H9 (cell line): ENCODE measurements around the gene ATG7. TPM values are rescaled to one million over a fixed set of nuclear protein-coding genes. Genes with fewer than 3 reads are reported as not detected.
"Not testable (repeated sequence)": the region's sequence is repeated elsewhere in the genome, so short reads cannot be mapped to it uniquely, and the experiment has no call there.

Experiments used
- DNase-seq: peaks from one replicate; pipeline ENCODE4 v3.0.0-alpha.2; 2017
- H2AFZ ChIP-seq: one replicate; pipeline ENCODE4 v1.6.1; 2013; ENCODE audit warnings: mild to moderate bottlenecking, low read length, control low read depth, moderate library complexity
- H2AK5ac ChIP-seq: 2 replicates; pipeline ENCODE4 v1.6.1; 2013; ENCODE audit warnings: low read length, control low read depth, mixed read lengths; ENCODE audit not compliant: insufficient read length
- H2BK120ac ChIP-seq: one replicate; pipeline ENCODE4 v1.6.1; 2013; ENCODE audit warnings: low read depth, mild to moderate bottlenecking, low read length, control low read depth, inconsistent platforms; ENCODE audit not compliant: poor library complexity, severe bottlenecking
- H2BK12ac ChIP-seq: 2 replicates; pipeline ENCODE4 v1.6.1; 2013; ENCODE audit warnings: low read length, control low read depth, mixed read lengths, low read depth; ENCODE audit not compliant: insufficient read length
- H2BK15ac ChIP-seq: 2 replicates; pipeline ENCODE4 v1.6.1; 2013; ENCODE audit warnings: low read depth, low read length, control low read depth
- H2BK20ac ChIP-seq: one replicate; pipeline ENCODE4 v1.6.1; 2013; ENCODE audit warnings: low read depth, mild to moderate bottlenecking, low read length, control low read depth, inconsistent platforms; ENCODE audit not compliant: poor library complexity, severe bottlenecking
- H2BK5ac ChIP-seq: 2 replicates; pipeline ENCODE4 v1.6.1; 2013; ENCODE audit warnings: low read length, control low read depth, mixed read lengths; ENCODE audit not compliant: insufficient read length
- H3K14ac ChIP-seq: 2 replicates; pipeline ENCODE4 v1.6.1; 2013; ENCODE audit warnings: low read length, control low read depth; ENCODE audit not compliant: insufficient read depth
- H3K18ac ChIP-seq: 2 replicates; pipeline ENCODE4 v1.6.1; 2013; ENCODE audit warnings: low read depth, mild to moderate bottlenecking, mixed read lengths, low read length, control low read depth; ENCODE audit not compliant: insufficient read length
- H3K23ac ChIP-seq: 2 replicates; pipeline ENCODE4 v1.6.1; 2013; ENCODE audit warnings: low read length, control low read depth, mixed read lengths, low read depth; ENCODE audit not compliant: insufficient read length
- H3K23me2 ChIP-seq: 2 replicates; pipeline ENCODE4 v1.6.1; 2013; ENCODE audit warnings: low read depth, mild to moderate bottlenecking, mixed read lengths, low read length, control low read depth; ENCODE audit not compliant: insufficient read length, poor library complexity, severe bottlenecking
- H3K27ac ChIP-seq: 2 replicates; pipeline ENCODE4 v1.5.1; 2013; ENCODE audit warnings: low read length, control low read depth, mixed read lengths, low read depth; ENCODE audit not compliant: insufficient read length
- H3K27me3 ChIP-seq: 2 replicates; pipeline ENCODE4 v1.6.1; 2013; ENCODE audit warnings: low read length, control low read depth, inconsistent platforms; ENCODE audit not compliant: insufficient read depth
- H3K4ac ChIP-seq: 2 replicates; pipeline ENCODE4 v1.6.1; 2013; ENCODE audit warnings: low read depth, mild to moderate bottlenecking, control low read depth, inconsistent platforms, low read length, moderate library complexity
- H3K4me1 ChIP-seq: 2 replicates; pipeline ENCODE4 v1.6.1; 2013; ENCODE audit warnings: low read length, control low read depth, inconsistent platforms; ENCODE audit not compliant: insufficient read depth
- H3K4me2 ChIP-seq: 2 replicates; pipeline ENCODE4 v1.6.1; 2013; ENCODE audit warnings: low read length, control low read depth, mixed read lengths; ENCODE audit not compliant: insufficient read length, insufficient read depth
- H3K56ac ChIP-seq: 2 replicates; pipeline ENCODE4 v1.6.1; 2013; ENCODE audit warnings: low read depth, mild to moderate bottlenecking, mixed read lengths, low read length, control low read depth; ENCODE audit not compliant: insufficient read length
- H3K79me1 ChIP-seq: 2 replicates; pipeline ENCODE4 v1.6.1; 2013; ENCODE audit warnings: low read depth, mild to moderate bottlenecking, moderate library complexity, low read length, control low read depth, inconsistent platforms; ENCODE audit not compliant: insufficient read depth, poor library complexity, severe bottlenecking
- H3K79me2 ChIP-seq: 2 replicates; pipeline ENCODE4 v1.6.1; 2013; ENCODE audit warnings: low read length, control low read depth, inconsistent platforms; ENCODE audit not compliant: insufficient read depth
- H3K9ac ChIP-seq: 2 replicates; pipeline ENCODE4 v1.6.1; 2013; ENCODE audit warnings: low read length, control low read depth, mixed read lengths; ENCODE audit not compliant: insufficient read length; ENCODE audit errors: extremely low read depth
- H3K9me3 ChIP-seq: one replicate; pipeline ENCODE4 v1.6.1; 2013; ENCODE audit warnings: low read depth, low read length, inconsistent platforms; ENCODE audit not compliant: control insufficient read depth
- H3T11ph ChIP-seq: one replicate; pipeline ENCODE4 v1.6.1; 2013; ENCODE audit warnings: mild to moderate bottlenecking, low read length, control low read depth, inconsistent platforms
- H4K20me1 ChIP-seq: one replicate; pipeline ENCODE4 v1.6.1; 2013; ENCODE audit not compliant: control insufficient read depth, insufficient read length, insufficient read depth
- H4K5ac ChIP-seq: 2 replicates; pipeline ENCODE4 v1.6.1; 2013; ENCODE audit warnings: low read depth, mild to moderate bottlenecking, mixed read lengths, low read length, control low read depth; ENCODE audit not compliant: insufficient read length
- H4K8ac ChIP-seq: replicated peaks from 2 replicates; pipeline ENCODE4 v1.6.1; 2013; ENCODE audit warnings: low read length, control low read depth, mixed read lengths, low read depth; ENCODE audit not compliant: insufficient read length
- H4K91ac ChIP-seq: 2 replicates; pipeline ENCODE4 v1.6.1; 2013; ENCODE audit warnings: low read depth, mild to moderate bottlenecking, moderate library complexity, mixed read lengths, low read length, control low read depth; ENCODE audit not compliant: insufficient read length
- H3K27ac Mint-ChIP-seq, 3 experiments: 2 replicates in 2 of 3; 3 replicates in 1 of 3; pipeline ENCODE4 v1.8.0; 2020 to 2021; ENCODE audit warnings: mixed read lengths in 3 of 3, mild to moderate bottlenecking in 1 of 3, moderate library complexity in 1 of 3
- H3K27me3 Mint-ChIP-seq: 2 replicates; pipeline ENCODE4 v1.8.0; 2021; ENCODE audit warnings: low read depth, mild to moderate bottlenecking, moderate library complexity, mixed read lengths
- H3K36me3 Mint-ChIP-seq, 3 experiments: 2 replicates in 2 of 3; 3 replicates in 1 of 3; pipeline ENCODE4 v1.8.0; 2020 to 2021; ENCODE audit warnings: low read depth in 3 of 3, mixed read lengths in 3 of 3; ENCODE audit not compliant: insufficient read depth in 1 of 3
- H3K4me1 Mint-ChIP-seq, 2 experiments: 2 replicates each; pipeline ENCODE4 v1.8.0; 2020; ENCODE audit warnings: mixed read lengths in 2 of 2
- H3K4me3 Mint-ChIP-seq, 2 experiments: 2 replicates in 1 of 2; 3 replicates in 1 of 2; pipeline ENCODE4 v1.8.0; 2020 to 2021; ENCODE audit warnings: mild to moderate bottlenecking in 2 of 2, mixed read lengths in 2 of 2, moderate library complexity in 1 of 2
- H3K9me3 Mint-ChIP-seq, 2 experiments: 2 replicates in 1 of 2; 3 replicates in 1 of 2; pipeline ENCODE4 v1.8.0; 2020; ENCODE audit warnings: mild to moderate bottlenecking in 2 of 2, mixed read lengths in 2 of 2, moderate library complexity in 1 of 2
- WGBS: extraction: QIAGEN DNeasy Blood & Tissue Kit; methylation state at CpG from one replicate; pipeline ENCODE4 v1.1.7; 2013; ENCODE audit warnings: missing lambda C conversion rate, low lambda C conversion rate, mixed read lengths; ENCODE audit not compliant: insufficient read length; ENCODE audit errors: extremely low coverage; 5-methylcytosine and 5-hydroxymethylcytosine counted together
- total RNA-seq: library from RNA; stranded (reverse); gene quantifications from 2 replicates; pipeline ENCODE4 v1.2.1, GENCODE V29; 2021
- TF ChIP-seq, protein P1 (sequence below): fragments of 200-600 bp; sonication (generic); conservative IDR thresholded peaks from 3 replicates; pipeline ENCODE4 v1.8.0; 2021; ENCODE audit warnings: antibody characterized with exemption, mild to moderate bottlenecking

The ATG7 gene
- total RNA-seq, 1 experiment from 2014 or later, result 17.9 TPM

DNA sequence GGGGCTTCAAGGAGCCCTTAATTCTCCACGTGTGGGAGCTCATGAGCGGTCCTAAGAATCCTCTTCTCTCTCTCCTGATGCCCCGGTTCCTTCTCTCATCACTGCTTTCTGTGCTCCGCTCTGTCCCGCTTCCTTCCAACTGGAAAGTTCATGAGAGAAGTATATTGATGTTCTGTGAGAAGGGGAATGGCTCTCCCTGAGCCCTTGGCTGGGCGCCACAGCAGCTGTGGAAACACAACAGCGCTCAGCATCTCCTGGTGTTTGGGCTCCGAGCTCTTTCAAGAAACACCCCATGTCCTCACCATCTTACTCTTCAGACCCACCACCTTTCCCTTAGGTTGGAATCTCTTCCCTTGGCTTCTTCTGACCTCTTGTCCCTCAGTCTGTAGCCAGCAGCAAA lies 209.8 kb downstream of the ATG7 start:
- no peak overlapping the region for H3K27ac ChIP-seq
- WGBS, result no CpG with 5 or more reads among the region's 8 CpGs
- peaks cover 5 to 9% of the 10 kb centered on the region in 2 experiments; a peak in 4 of 5 replicates for H3K9me3 Mint-ChIP-seq

DNA sequence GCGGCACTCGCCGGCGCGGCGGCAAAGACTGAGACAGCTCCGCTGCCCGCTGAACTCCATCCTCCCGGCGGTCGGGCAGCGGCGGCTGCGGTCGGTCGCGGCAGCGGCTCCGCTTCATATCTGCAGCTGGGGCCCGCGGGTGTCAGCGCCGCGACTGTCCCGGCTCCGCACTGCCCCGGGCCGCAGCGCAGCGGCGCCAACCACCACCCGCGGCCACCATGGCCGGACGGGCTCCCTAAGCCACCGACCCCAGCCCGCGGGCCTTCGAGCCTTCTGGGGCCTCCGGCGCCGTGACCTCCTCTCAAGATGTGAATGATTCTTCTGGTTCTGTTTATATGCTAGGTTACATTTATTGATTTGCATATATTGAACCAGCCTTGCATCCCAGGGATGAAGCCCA lies 216.2 kb downstream of the ATG7 start:
- not testable (repeated sequence) for H3K27ac Mint-ChIP-seq, H3K18ac ChIP-seq, H2AK5ac ChIP-seq, H3K79me1 ChIP-seq, H3K27me3 Mint-ChIP-seq, H3K4me3 Mint-ChIP-seq, H2BK20ac ChIP-seq, H2BK5ac ChIP-seq, H3K4ac ChIP-seq, H3K4me1 Mint-ChIP-seq, DNase-seq, H3K9me3 ChIP-seq, H2BK12ac ChIP-seq, H3K56ac ChIP-seq, H3K27ac ChIP-seq, H3K4me1 ChIP-seq, H4K20me1 ChIP-seq, H3K14ac ChIP-seq, H2AFZ ChIP-seq, H3K27me3 ChIP-seq, H3K9ac ChIP-seq, H3K23ac ChIP-seq, H3T11ph ChIP-seq, H3K23me2 ChIP-seq, H2BK15ac ChIP-seq, H3K79me2 ChIP-seq, H4K5ac ChIP-seq, H4K8ac ChIP-seq, H3K4me2 ChIP-seq, H2BK120ac ChIP-seq, H4K91ac ChIP-seq
- Mint-ChIP-seq H3K36me3 (peaks cover 3 to 13% (median 6%) of the 10 kb centered on the region in 3 experiments; a peak in 6 of 7 replicates), H3K9me3 (peaks cover 18 to 24% of the 10 kb centered on the region in 2 experiments; a peak in 4 of 5 replicates)
- WGBS, result no CpG with 5 or more reads among the region's 42 CpGs

More for the DNA sequence above, 209.8 kb downstream of the ATG7 start:
- H3K4ac ChIP-seq, result no peak overlapping the region
- H3K23me2 ChIP-seq, result no peaks in the 10 kb centered on the region
- Mint-ChIP-seq H3K4me3 (no peak overlapping the region), H3K27me3 (no peaks in the 10 kb centered on the region), H3K4me1 (peaks cover 10 to 16% of the 10 kb centered on the region in 2 experiments), H3K36me3 (no peaks in the 10 kb centered on the region; a peak in 1 of 7 replicates), H3K27ac (no peak overlapping the region)
- H4K20me1 ChIP-seq, result no peaks in the 10 kb centered on the region
- TF ChIP-seq, protein P1, sequence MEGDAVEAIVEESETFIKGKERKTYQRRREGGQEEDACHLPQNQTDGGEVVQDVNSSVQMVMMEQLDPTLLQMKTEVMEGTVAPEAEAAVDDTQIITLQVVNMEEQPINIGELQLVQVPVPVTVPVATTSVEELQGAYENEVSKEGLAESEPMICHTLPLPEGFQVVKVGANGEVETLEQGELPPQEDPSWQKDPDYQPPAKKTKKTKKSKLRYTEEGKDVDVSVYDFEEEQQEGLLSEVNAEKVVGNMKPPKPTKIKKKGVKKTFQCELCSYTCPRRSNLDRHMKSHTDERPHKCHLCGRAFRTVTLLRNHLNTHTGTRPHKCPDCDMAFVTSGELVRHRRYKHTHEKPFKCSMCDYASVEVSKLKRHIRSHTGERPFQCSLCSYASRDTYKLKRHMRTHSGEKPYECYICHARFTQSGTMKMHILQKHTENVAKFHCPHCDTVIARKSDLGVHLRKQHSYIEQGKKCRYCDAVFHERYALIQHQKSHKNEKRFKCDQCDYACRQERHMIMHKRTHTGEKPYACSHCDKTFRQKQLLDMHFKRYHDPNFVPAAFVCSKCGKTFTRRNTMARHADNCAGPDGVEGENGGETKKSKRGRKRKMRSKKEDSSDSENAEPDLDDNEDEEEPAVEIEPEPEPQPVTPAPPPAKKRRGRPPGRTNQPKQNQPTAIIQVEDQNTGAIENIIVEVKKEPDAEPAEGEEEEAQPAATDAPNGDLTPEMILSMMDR, result no peak
- no peak overlapping the region for H2BK20ac ChIP-seq
- no peak overlapping the region for H4K8ac ChIP-seq
- H2BK5ac ChIP-seq, result no peak overlapping the region
- no peak overlapping the region for H2BK12ac ChIP-seq
- no peak overlapping the region for H3K4me2 ChIP-seq
- H3K14ac ChIP-seq, result no peak overlapping the region
- no peak overlapping the region for H3K56ac ChIP-seq
- H3T11ph ChIP-seq, result no peak overlapping the region
- peaks cover 6% of the 10 kb centered on the region; the same call in 1 of the 2 replicates for H3K4me1 ChIP-seq
- DNase-seq, result no peak
- H3K9ac ChIP-seq, result no peak overlapping the region
- no peak overlapping the region for H3K18ac ChIP-seq
- no peaks in the 10 kb centered on the region for H3K79me1 ChIP-seq
- no peaks in the 10 kb centered on the region for H3K79me2 ChIP-seq
- no peak overlapping the region for H2AK5ac ChIP-seq
- H2BK15ac ChIP-seq, result no peak overlapping the region
- H3K9me3 ChIP-seq, result no peaks in the 10 kb centered on the region
- H2BK120ac ChIP-seq, result no peak overlapping the region
- H4K5ac ChIP-seq, result no peak overlapping the region
- H4K91ac ChIP-seq, result no peak overlapping the region
- H3K23ac ChIP-seq, result no peak overlapping the region
- no peak overlapping the region for H2AFZ ChIP-seq
- no peaks in the 10 kb centered on the region for H3K27me3 ChIP-seq
